LoVo (cell line): ENCODE measurements around the gene EPS8L3.
"Not testable (repeated sequence)": the region's sequence is repeated elsewhere in the genome, so short reads cannot be mapped to it uniquely, and the experiment has no call there.

Experiments
- DNase-seq: peaks from one replicate; pipeline ENCODE4 v3.0.0-alpha.2; 2016; ENCODE audit warnings: low spot score

Gene EPS8L3

GRCh38 chr1:109763646-109764415, at the start of gene EPS8L3:
Gene EPS8L3, minus strand, starts transcription at chr1:109763923. Its CDS starts 2,174 bp downstream, at chr1:109761749.
- DNase-seq, result peak; percentile 84

- no peak for DNase-seq
Observed at GRCh38 chr1:109812691-109813393, 49.1 kb upstream of the EPS8L3 start.

- no peak for DNase-seq
Observed at GRCh38 chr1:109808703-109809102, 45.0 kb upstream of the EPS8L3 start.

- peak; percentile 44 for DNase-seq
Observed at GRCh38 chr1:109807822-109808680, 44.3 kb upstream of the EPS8L3 start.

GRCh38 chr1:109807402-109807801, 43.7 kb upstream of the EPS8L3 start:
- DNase-seq, result no peak

- no peak for DNase-seq
Observed at GRCh38 chr1:109806733-109807400, 43.1 kb upstream of the EPS8L3 start.

- no peak for DNase-seq
Observed at GRCh38 chr1:109805486-109806165, 41.9 kb upstream of the EPS8L3 start.

- no peak for DNase-seq
Observed at GRCh38 chr1:109804660-109805059, 40.9 kb upstream of the EPS8L3 start.

GRCh38 chr1:109803901-109804331, 40.2 kb upstream of the EPS8L3 start:
- DNase-seq, result no peak

- DNase-seq, result no peak
Observed at GRCh38 chr1:109802901-109803561, 39.3 kb upstream of the EPS8L3 start.

- no peak for DNase-seq
Observed at GRCh38 chr1:109802136-109802900, 38.6 kb upstream of the EPS8L3 start.

- no peak for DNase-seq
Observed at GRCh38 chr1:109801791-109802135, 38.0 kb upstream of the EPS8L3 start.

- no peak for DNase-seq
Observed at GRCh38 chr1:109800291-109800690, 36.6 kb upstream of the EPS8L3 start.

- no peak for DNase-seq
Observed at GRCh38 chr1:109799445-109799844, 35.7 kb upstream of the EPS8L3 start.

GRCh38 chr1:109797303-109797595, 33.5 kb upstream of the EPS8L3 start:
- not testable (repeated sequence) for DNase-seq

- DNase-seq, result no peak
Observed at GRCh38 chr1:109796484-109797302, 33.0 kb upstream of the EPS8L3 start.

- DNase-seq, result no peak
Observed at GRCh38 chr1:109794319-109795132, 30.8 kb upstream of the EPS8L3 start.

GRCh38 chr1:109793486-109794318, 30.0 kb upstream of the EPS8L3 start:
- peak; percentile 77 for DNase-seq
